ENCODE data around the gene KLHL3.
A peak's percentile ranks its signal among the peaks of the same experiment; 100 is the strongest.
"Not testable (repeated sequence)": the region's sequence is repeated elsewhere in the genome, so short reads cannot be mapped to it uniquely, and the experiment has no call there.

The KLHL3 gene

DNA sequence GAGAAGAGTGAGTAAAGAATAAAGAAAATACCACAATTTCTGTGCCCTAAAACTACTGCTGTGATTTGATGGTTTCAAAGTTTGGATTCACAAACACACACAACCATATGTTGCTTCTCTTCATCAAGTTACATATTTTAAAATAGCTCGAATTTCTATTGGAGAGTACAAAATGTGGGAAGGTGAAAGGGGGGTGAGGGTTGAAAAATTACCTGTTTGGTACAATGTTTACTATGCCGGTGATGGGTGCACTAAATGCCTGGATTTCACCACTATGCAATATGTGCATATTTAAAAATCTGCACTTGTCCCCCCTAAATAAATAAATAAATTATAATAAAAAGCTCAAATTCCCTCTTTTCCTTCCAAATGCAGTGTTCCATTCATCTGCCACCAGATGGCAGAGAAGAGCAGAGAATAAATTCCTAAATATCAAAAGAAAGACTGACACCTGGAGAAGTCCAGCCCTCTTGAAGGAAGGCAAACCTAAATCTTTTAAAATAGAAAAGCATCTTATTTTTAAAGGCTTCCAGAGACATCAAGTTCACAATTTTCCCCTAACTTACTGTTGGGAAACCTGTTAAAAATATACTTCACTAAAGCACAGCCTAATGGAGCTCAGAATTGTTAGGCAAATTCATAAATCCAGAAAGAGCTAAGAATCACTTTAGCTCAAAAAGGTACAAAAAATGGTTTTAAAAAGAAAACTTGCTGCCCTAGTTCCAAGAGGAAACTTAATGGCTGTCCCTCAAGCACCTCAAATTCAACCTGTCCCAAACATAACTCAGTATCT, 43.1 kb upstream of the KLHL3 start:
- no peaks in the 10 kb centered on the region for H3K27me3 ChIP-seq (ENCODE audit: insufficient read depth, low read length)
- H3K36me3 ChIP-seq (ENCODE audit: insufficient read depth, low read length): no peaks in the 10 kb centered on the region
- no peak overlapping the region for H2AFZ ChIP-seq (ENCODE audit: low read length)
- no peaks in the 10 kb centered on the region for H3K9me3 ChIP-seq (ENCODE audit: low read length)
- no peaks in the 10 kb centered on the region for H3K9me2 ChIP-seq (ENCODE audit: low read depth, low read length)
- H3F3A ChIP-seq (ENCODE audit: insufficient read depth, low read length): no peaks in the 10 kb centered on the region
- no peak overlapping the region for H3K27ac ChIP-seq (ENCODE audit: low read depth, low read length, poor library complexity, severe bottlenecking)
- H3K4me2 ChIP-seq (ENCODE audit: low read length): no peak overlapping the region
- H4K20me1 ChIP-seq (ENCODE audit: insufficient read depth, low read length): no peaks in the 10 kb centered on the region
- H3K9ac ChIP-seq (ENCODE audit: low read length): no peak overlapping the region
- no peaks in the 10 kb centered on the region for H3K4me1 ChIP-seq (ENCODE audit: insufficient read depth, low read length, severe bottlenecking)
- TF ChIP-seq, protein P1, sequence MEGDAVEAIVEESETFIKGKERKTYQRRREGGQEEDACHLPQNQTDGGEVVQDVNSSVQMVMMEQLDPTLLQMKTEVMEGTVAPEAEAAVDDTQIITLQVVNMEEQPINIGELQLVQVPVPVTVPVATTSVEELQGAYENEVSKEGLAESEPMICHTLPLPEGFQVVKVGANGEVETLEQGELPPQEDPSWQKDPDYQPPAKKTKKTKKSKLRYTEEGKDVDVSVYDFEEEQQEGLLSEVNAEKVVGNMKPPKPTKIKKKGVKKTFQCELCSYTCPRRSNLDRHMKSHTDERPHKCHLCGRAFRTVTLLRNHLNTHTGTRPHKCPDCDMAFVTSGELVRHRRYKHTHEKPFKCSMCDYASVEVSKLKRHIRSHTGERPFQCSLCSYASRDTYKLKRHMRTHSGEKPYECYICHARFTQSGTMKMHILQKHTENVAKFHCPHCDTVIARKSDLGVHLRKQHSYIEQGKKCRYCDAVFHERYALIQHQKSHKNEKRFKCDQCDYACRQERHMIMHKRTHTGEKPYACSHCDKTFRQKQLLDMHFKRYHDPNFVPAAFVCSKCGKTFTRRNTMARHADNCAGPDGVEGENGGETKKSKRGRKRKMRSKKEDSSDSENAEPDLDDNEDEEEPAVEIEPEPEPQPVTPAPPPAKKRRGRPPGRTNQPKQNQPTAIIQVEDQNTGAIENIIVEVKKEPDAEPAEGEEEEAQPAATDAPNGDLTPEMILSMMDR (IDR thresholded peaks at IDR 0.05; ENCODE audit: low read length): peak; percentile 57
- TF ChIP-seq EZH2 (IDR thresholded peaks at IDR 0.05; ENCODE audit: borderline replicate concordance, low read length): no peak
- no peaks in the 10 kb centered on the region for H3K79me2 ChIP-seq (ENCODE audit: insufficient read depth, low read length)
- no peak overlapping the region for H3K4me3 ChIP-seq (ENCODE audit: low read depth, low read length, poor library complexity, severe bottlenecking)

DNA sequence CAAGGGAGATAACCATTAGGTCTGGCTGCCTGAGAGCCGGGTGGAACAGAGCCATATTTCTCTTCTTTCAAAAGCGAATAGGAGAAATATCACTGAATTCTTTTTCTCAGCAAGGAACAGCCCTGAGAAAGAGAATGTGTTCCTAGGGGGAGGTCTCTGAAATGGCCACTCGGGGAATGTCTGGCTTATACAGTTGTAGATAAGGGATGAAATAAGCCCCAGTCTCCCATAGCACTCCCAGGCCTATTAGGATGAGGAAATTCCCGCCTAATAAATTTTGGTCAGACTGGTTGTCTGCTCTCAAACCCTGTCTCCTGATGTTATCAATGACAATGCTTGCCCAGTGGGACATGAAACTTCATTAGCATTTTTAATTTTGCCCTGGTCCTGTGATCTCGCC, 32.0 kb upstream of the KLHL3 start:
- not testable (repeated sequence) for H3K9me2 ChIP-seq (ENCODE audit: low read depth, low read length); H3K4me2 ChIP-seq (ENCODE audit: low read length); H3F3A ChIP-seq (ENCODE audit: insufficient read depth, low read length); H3K79me2 ChIP-seq (ENCODE audit: insufficient read depth, low read length); H3K4me1 ChIP-seq (ENCODE audit: insufficient read depth, low read length, severe bottlenecking); H3K9ac ChIP-seq (ENCODE audit: low read length); H4K20me1 ChIP-seq (ENCODE audit: insufficient read depth, low read length); H3K4me3 ChIP-seq (ENCODE audit: low read depth, low read length, poor library complexity, severe bottlenecking); H3K27me3 ChIP-seq (ENCODE audit: insufficient read depth, low read length); H3K9me3 ChIP-seq (ENCODE audit: low read length); H3K36me3 ChIP-seq (ENCODE audit: insufficient read depth, low read length); H2AFZ ChIP-seq (ENCODE audit: low read length); H3K27ac ChIP-seq (ENCODE audit: low read depth, low read length, poor library complexity, severe bottlenecking)

DNA sequence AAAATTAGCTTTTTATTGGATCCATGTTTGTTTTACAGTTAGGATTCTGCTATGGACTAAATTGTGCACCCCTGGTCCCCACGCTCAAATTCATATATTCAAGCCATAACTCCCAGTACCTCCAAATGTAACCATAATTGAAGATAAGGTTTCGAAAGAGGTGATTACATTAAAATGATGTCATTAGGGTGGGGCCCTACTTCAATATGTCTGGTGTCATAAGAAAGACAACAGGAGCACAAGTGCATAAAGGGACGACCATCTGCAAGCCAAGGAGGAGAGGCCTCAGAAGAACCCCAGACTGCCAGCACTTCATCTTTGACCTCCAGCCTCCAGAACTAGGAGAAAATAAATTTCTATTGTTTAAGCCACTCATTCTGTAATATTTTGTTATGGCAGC, 25.7 kb upstream of the KLHL3 start:
- Histone ChIP-seq H3K9me3 (ENCODE audit: low read length) (no peaks in the 10 kb centered on the region), H4K20me1 (ENCODE audit: insufficient read depth, low read length) (no peaks in the 10 kb centered on the region), H3K79me2 (ENCODE audit: insufficient read depth, low read length) (no peaks in the 10 kb centered on the region), H3K9ac (ENCODE audit: low read length) (no peak overlapping the region), H3K9me2 (ENCODE audit: low read depth, low read length) (no peaks in the 10 kb centered on the region), H3K36me3 (ENCODE audit: insufficient read depth, low read length) (no peaks in the 10 kb centered on the region), H2AFZ (ENCODE audit: low read length) (no peak overlapping the region), H3K27ac (ENCODE audit: low read depth, low read length, poor library complexity, severe bottlenecking) (no peak overlapping the region), H3K4me3 (ENCODE audit: low read depth, low read length, poor library complexity, severe bottlenecking) (no peak overlapping the region), H3K27me3 (ENCODE audit: insufficient read depth, low read length) (no peaks in the 10 kb centered on the region; the same call in 1 of the 2 replicates), H3K4me1 (ENCODE audit: insufficient read depth, low read length, severe bottlenecking) (no peaks in the 10 kb centered on the region), H3K4me2 (ENCODE audit: low read length) (no peak overlapping the region), H3F3A (ENCODE audit: insufficient read depth, low read length) (no peaks in the 10 kb centered on the region)
- TF ChIP-seq, protein P1 (IDR thresholded peaks at IDR 0.05; ENCODE audit: low read length): no peak
- no peak for TF ChIP-seq EZH2 (IDR thresholded peaks at IDR 0.05; ENCODE audit: borderline replicate concordance, low read length)

Data from OCI-LY1 (cell line).